ENCODE data around the gene MORN3. TPM values are rescaled to one million over a fixed set of nuclear protein-coding genes. Genes with fewer than 3 reads are reported as not detected.
"Not testable (repeated sequence)": the region's sequence is repeated elsewhere in the genome, so short reads cannot be mapped to it uniquely, and the experiment has no call there.

The MORN3 gene
- polyA plus RNA-seq, 1 donor (not counting 4 experiments of a cell fraction or from before 2014, with no cell fraction given), result 0.30 TPM

- no peaks in the 10 kb centered on the region for H3K9me1 ChIP-seq (ENCODE audit: control insufficient read depth, extremely low read depth, insufficient read depth, low read length)
- dilution Hi-C loops (cut with MboI; ENCODE audit: extremely low pct_ligation_motif_present, low sequenced_read_pairs), result no loop called here
- H3K4me1 ChIP-seq (ENCODE audit: control insufficient read depth, extremely low read depth, insufficient read depth, low read length), result no peaks in the 10 kb centered on the region
- no peak for TF ChIP-seq EZH2 (IDR thresholded peaks at IDR 0.05; ENCODE audit: low read length)
- peak in 1 of 3 experiments; percentile 23 for TF ChIP-seq CTCF (optimal IDR thresholded peaks at IDR 0.05 in 1 of 3, IDR thresholded peaks at IDR 0.05 in 1 of 3, conservative IDR thresholded peaks at IDR 0.05 in 1 of 3; ENCODE audit: extremely low read depth in 1 of 3, insufficient read depth in 2 of 3, low read length in 3 of 3)
- DNase-seq (ENCODE audit: low read depth, low spot score), result no peak
- no peaks in the 10 kb centered on the region for H3K27me3 ChIP-seq (ENCODE audit: control insufficient read depth, extremely low read depth, insufficient read depth, low read length)
- no peak overlapping the region for H3K4me3 ChIP-seq (ENCODE audit: control insufficient read depth in 2 of 3, extremely low read depth in 1 of 3, insufficient read depth in 2 of 3, low read depth in 1 of 3, low read length in 3 of 3)
- H3K4me2 ChIP-seq (ENCODE audit: control insufficient read depth, extremely low read depth, insufficient read depth, low read depth, low read length), result no peak overlapping the region
- H3K27ac ChIP-seq (ENCODE audit: control insufficient read depth, insufficient read depth, low read length), result no peak overlapping the region
- H2AFZ ChIP-seq (ENCODE audit: control insufficient read depth, low read length), result no peak overlapping the region
- no peaks in the 10 kb centered on the region for H3K9me3 ChIP-seq (ENCODE audit: control insufficient read depth, low read depth, low read length)
- no peak overlapping the region for H3K9ac ChIP-seq (ENCODE audit: control insufficient read depth, extremely low read depth, insufficient read depth, low read length)
- no peaks in the 10 kb centered on the region for H3K36me3 ChIP-seq (ENCODE audit: control insufficient read depth in 2 of 2, extremely low read depth in 1 of 2, insufficient read depth in 2 of 2, low read length in 2 of 2)
- no peaks in the 10 kb centered on the region for H4K20me1 ChIP-seq (ENCODE audit: control insufficient read depth, extremely low read depth, insufficient read depth, low read length)
- H3K79me2 ChIP-seq (ENCODE audit: control insufficient read depth, insufficient read depth, low read length), result no peaks in the 10 kb centered on the region
- no peak for FAIRE-seq
These were observed 27.7 kb upstream of the MORN3 start for GRCh38 chr12:121697093-121697698.

GRCh38 chr12:121693155-121693687 is 23.8 kb upstream of the MORN3 start:
- Histone ChIP-seq H3K9me3 (ENCODE audit: control insufficient read depth, low read depth, low read length) (no peaks in the 10 kb centered on the region), H3K27me3 (ENCODE audit: control insufficient read depth, extremely low read depth, insufficient read depth, low read length) (no peaks in the 10 kb centered on the region), H4K20me1 (ENCODE audit: control insufficient read depth, extremely low read depth, insufficient read depth, low read length) (no peaks in the 10 kb centered on the region), H2AFZ (ENCODE audit: control insufficient read depth, low read length) (no peak overlapping the region), H3K4me3 (ENCODE audit: control insufficient read depth in 2 of 3, extremely low read depth in 1 of 3, insufficient read depth in 2 of 3, low read depth in 1 of 3, low read length in 3 of 3) (no peak overlapping the region), H3K9me1 (ENCODE audit: control insufficient read depth, extremely low read depth, insufficient read depth, low read length) (no peaks in the 10 kb centered on the region), H3K27ac (ENCODE audit: control insufficient read depth, insufficient read depth, low read length) (no peak overlapping the region), H3K79me2 (ENCODE audit: control insufficient read depth, insufficient read depth, low read length) (no peaks in the 10 kb centered on the region), H3K9ac (ENCODE audit: control insufficient read depth, extremely low read depth, insufficient read depth, low read length) (no peak overlapping the region), H3K36me3 (ENCODE audit: control insufficient read depth in 2 of 2, extremely low read depth in 1 of 2, insufficient read depth in 2 of 2, low read length in 2 of 2) (no peaks in the 10 kb centered on the region), H3K4me2 (ENCODE audit: control insufficient read depth, extremely low read depth, insufficient read depth, low read depth, low read length) (no peak overlapping the region), H3K4me1 (ENCODE audit: control insufficient read depth, extremely low read depth, insufficient read depth, low read length) (peaks cover 6% of the 10 kb centered on the region)
- FAIRE-seq, result no peak
- TF ChIP-seq EZH2 (IDR thresholded peaks at IDR 0.05; ENCODE audit: low read length) (no peak), CTCF (optimal IDR thresholded peaks at IDR 0.05 in 1 of 3, IDR thresholded peaks at IDR 0.05 in 1 of 3, conservative IDR thresholded peaks at IDR 0.05 in 1 of 3; ENCODE audit: extremely low read depth in 1 of 3, insufficient read depth in 2 of 3, low read length in 3 of 3) (no peak)
- no peak for DNase-seq (ENCODE audit: low read depth, low spot score)
- dilution Hi-C loops (cut with MboI; ENCODE audit: extremely low pct_ligation_motif_present, low sequenced_read_pairs), result no loop called here

GRCh38 chr12:121692744-121693143 is 23.3 kb upstream of the MORN3 start:
- H3K27ac ChIP-seq (ENCODE audit: control insufficient read depth, insufficient read depth, low read length); FAIRE-seq; H3K9me1 ChIP-seq (ENCODE audit: control insufficient read depth, extremely low read depth, insufficient read depth, low read length); H3K79me2 ChIP-seq (ENCODE audit: control insufficient read depth, insufficient read depth, low read length); DNase-seq (ENCODE audit: low read depth, low spot score); H2AFZ ChIP-seq (ENCODE audit: control insufficient read depth, low read length); H3K9me3 ChIP-seq (ENCODE audit: control insufficient read depth, low read depth, low read length); H4K20me1 ChIP-seq (ENCODE audit: control insufficient read depth, extremely low read depth, insufficient read depth, low read length); H3K4me1 ChIP-seq (ENCODE audit: control insufficient read depth, extremely low read depth, insufficient read depth, low read length); H3K36me3 ChIP-seq (ENCODE audit: control insufficient read depth in 2 of 2, extremely low read depth in 1 of 2, insufficient read depth in 2 of 2, low read length in 2 of 2); H3K9ac ChIP-seq (ENCODE audit: control insufficient read depth, extremely low read depth, insufficient read depth, low read length); H3K27me3 ChIP-seq (ENCODE audit: control insufficient read depth, extremely low read depth, insufficient read depth, low read length); H3K4me3 ChIP-seq (ENCODE audit: control insufficient read depth in 2 of 3, extremely low read depth in 1 of 3, insufficient read depth in 2 of 3, low read depth in 1 of 3, low read length in 3 of 3); H3K4me2 ChIP-seq (ENCODE audit: control insufficient read depth, extremely low read depth, insufficient read depth, low read depth, low read length); dilution Hi-C loops (cut with MboI; ENCODE audit: extremely low pct_ligation_motif_present, low sequenced_read_pairs): not testable (repeated sequence)

All from keratinocyte (primary cell).